ENCODE measurements around the gene CARS1.
A peak's percentile ranks its signal among the peaks of the same experiment; 100 is the strongest.

The CARS1 gene

DNA sequence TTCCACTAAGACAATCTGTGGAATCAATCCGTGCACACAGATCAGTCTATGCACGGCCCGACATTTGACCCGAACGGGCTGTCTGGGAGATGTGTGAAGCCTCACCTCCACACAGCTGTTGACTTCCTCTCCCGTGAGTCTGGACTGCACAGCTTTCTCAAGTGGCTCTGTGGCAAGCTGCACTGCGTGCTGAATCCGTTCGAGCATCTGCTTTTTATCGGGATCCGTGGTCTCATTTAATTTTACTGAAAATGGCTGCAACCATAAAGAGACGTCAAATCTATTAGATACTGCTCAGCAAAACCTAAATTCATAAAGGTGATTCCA lies 19.3 kb downstream of the CARS1 start:
- no peak for DNase-seq (ENCODE audit: low read depth)

DNA sequence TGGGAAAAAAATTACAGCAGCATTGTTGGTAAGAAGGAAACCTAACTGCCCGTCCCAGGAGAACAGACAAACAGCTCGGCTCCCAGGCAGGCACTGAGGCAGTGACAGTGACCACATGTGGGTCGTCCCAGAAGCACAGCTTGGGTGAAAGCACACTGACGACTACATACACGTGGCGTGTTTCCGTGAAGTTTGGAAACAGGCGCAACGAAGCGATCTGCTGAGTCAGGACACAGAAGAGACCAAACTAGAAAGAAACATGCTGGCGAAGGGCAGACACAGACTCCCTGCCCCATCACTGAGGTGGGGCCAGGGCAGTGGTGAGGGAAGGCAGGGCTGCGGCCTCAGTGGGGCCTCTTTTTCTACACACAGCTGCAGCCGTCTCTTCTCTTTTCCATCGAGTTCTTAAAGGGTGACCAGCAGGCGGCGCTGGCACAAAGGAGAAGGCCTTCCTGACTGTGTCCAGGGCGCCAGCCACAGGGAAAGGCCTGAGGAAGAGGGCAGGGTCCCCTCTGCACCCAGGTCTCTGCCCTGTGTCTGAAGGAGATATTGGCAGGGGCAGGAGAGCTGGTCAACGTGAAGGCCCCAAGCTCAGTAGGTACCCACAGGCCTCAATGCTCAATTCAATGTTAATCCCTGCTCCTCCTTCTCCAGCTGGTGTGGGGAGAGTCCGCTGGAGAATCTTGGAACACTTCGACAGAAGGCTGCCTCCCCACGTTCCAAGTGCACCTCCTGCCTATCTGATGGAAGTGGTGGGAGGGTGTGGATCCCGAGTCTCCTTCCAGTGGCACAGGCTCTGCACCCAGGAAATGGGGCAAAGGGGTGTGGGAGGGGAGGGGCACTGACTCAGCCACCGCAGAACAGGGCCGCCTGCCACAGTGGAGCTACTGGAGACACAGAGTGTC lies 19.9 kb downstream of the CARS1 start:
- DNase-seq (ENCODE audit: low read depth), result peak; percentile 74

DNA sequence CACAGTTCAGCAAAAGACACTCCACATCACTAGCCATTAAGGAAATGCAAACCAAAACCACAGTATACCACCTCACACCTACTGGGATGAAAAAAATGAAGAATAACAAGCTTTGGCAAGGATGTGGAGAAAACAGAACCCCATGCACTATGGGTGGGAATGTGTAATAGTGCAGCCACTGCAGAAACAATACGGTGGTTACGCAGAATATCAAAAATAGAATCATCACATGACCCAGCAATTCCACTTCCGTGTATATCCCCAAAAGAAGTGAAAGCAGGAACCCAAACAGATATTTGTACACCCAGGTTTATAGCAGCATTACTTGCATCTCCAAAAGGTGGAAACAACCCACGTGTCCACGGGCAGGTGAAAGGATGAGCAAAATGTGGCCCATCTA lies 20.8 kb downstream of the CARS1 start:
- DNase-seq (ENCODE audit: low read depth), result no peak

DNA sequence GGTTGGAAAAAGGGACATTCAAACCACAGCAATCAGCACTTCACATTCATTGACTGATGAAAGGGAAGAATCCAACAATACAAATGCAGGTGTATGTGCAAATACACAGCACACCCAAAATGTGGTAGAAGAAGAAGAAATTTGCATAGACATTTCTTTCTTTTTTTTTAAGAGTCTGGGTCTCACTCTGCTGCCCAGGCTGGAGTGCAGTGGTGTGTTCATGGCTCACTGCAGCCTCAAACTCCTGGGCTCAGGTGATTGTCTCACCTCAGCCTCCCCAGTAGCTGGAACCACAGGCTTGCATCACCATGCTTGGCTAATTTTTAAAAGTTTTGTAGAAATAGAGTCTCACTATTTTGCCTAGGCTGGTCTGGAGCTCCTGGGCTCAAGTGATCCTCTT lies 21.9 kb downstream of the CARS1 start:
- DNase-seq (ENCODE audit: low read depth), result no peak

DNA sequence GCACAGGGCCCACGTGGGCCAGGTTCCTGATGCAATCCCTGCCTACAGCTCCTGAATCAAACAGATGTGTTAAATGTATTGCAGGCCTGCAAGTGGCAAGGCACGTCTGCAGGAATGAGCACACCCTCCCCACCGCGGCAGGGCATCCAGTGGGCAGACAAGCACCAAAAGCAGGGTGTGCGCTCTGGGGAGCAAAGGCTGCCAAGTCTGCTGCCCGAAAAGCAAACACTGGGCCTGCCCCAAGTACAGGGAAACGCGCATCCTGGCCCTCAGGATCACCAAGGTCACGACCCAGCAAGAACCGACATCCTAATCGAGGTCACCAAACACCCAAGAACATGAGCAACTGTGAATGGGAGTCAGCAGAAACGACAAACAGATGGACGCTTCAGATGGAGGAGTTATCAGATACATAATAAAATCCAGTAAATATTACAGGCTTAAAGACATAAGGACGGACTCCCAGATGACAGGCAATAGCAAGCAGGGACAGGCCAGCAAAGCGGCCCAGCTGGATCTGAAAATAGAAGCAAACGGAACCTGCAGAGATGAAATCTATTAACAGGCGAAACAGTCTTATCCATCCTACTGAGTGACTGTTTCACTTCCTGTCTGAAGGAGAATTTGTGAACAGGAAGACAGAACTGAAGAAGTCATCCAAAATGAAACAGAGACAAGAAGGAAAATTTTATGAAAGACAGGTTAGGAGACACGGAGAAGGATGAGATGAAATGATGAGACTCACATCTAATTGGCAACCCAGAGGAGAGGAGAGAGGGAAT lies 26.7 kb downstream of the CARS1 start:
- no peak for DNase-seq (ENCODE audit: low read depth)

DNA sequence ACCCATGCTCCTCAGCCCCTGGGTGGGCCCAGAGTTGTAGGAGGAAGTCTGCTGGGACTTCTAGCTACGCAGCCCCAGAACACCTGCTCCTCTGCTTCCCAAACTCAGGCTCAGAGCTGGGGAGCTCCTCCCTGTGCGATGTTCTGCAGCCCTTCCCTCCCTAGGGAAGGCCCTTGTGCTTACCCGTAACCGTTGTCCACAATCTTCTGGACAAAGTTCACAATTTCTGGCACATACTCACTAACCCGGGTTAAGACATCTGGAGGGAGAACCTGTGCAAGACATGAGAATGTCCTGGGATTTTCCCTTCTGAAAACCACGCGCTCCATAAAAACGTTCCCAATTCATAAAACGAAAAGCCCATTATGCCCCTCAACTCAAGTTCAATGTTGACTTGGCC lies 28.4 kb downstream of the CARS1 start:
- DNase-seq (ENCODE audit: low read depth), result no peak

DNA sequence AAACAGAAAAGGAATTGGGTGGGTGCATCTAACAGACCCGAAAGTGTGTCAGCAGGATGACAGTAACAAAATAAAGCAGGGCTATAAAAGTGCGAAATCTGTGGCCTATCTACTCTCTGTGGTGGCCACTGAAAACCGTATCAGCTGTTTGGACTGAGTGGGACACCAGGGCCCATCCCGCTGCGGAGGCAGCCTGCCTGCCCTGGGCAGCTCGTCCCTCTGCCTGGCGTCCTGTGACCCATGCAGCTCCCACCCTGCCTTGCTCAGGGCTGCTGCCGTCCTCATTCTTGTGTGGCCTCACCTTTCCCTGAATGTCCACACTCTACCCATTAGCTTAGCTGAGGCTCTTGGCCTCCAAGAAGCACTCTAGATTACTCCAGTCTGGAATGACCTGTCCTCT lies 30.4 kb downstream of the CARS1 start:
- DNase-seq (ENCODE audit: low read depth), result no peak

DNA sequence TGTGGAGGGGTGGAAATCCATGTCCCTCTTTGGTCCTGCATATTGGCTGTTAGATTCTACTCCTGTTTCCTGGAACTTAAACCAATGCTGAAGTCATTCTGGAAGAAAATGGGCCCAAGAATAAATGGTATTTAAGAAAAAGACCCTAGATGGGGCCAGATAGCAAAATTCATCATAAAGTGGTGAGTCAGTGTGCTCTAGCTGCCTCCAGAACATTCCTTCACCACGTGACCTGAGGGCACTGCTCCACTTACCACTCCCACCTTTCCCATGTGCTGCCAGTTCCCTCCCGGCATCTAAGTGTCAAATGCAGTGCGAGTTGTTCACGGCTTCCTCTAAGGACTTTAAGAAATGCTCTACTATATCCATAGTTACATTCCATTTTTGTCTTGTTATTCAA lies 34.2 kb downstream of the CARS1 start:
- DNase-seq (ENCODE audit: low read depth), result peak; percentile 86

DNA sequence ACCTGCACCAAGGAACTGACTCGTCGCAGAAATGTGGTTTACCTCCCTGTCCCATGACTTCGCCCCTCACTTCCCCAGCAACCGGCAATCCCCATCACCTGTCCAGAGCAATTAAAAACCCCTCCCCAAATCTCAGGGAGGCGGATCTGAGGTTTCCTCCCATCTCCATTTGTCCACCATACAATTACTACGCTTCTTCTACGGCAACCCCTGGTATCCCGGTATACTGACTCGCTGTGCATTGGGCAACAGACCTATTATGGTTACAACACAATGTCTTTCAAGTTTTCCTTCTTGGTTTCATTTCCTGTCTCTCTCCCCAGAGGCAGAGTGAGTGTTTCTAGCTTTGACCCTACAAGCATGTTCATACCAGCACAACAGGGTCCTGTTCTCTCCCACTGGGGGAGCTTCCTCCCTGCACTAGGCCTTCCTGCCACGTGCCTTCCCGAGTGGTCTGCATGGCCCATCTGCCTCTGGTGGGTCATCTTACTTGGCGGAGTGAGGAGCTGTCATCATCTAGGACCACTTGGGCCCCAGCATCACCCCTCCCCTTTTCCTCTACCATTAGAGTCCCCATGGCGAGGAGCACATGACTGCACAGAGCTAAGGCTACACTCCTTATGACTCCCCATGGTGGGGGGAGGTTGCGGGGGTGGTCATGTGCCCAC lies 34.8 kb downstream of the CARS1 start:
- DNase-seq (ENCODE audit: low read depth), result peak; percentile 74

DNA sequence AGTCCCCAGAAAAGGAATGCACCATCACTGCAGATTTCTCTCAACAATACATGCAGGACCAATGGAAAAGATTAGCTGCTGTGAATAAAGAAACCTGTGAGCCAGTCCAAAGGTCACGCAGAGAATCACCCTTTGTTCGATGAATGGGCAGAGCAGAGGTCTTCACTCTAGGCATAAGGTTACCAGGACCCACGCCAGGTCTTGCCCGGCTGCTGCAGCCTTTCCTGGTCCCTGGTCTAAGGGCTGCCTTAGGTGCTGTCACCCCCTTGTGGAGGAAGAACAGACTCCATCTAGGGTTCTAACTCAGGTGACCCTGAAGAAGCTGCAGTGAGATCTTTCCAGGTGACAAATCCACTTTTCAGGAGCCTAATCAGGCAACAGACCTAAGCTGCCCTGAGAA lies 36.1 kb downstream of the CARS1 start:
- peak; percentile 23 for DNase-seq (ENCODE audit: low read depth)

DNA sequence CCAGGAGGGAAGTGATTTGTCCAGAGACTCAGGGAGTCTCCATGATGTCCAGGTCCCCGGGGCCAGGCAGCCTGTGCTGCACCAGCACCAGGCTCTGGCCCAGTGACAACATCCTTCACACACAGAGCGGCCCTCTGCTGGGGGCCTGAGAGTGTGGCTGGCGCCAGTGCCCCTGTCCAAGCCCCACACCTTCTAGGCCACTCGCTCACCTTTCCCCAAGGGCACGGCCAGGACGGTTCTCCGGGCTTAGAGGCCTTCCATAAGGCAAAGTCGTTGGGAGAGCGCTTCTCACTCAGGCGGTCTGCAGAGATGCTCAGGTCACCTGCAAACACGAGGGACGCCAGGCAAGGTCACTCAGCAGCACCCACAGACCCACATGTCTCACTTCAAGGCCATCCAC lies 37.2 kb downstream of the CARS1 start:
- DNase-seq (ENCODE audit: low read depth), result no peak

DNA sequence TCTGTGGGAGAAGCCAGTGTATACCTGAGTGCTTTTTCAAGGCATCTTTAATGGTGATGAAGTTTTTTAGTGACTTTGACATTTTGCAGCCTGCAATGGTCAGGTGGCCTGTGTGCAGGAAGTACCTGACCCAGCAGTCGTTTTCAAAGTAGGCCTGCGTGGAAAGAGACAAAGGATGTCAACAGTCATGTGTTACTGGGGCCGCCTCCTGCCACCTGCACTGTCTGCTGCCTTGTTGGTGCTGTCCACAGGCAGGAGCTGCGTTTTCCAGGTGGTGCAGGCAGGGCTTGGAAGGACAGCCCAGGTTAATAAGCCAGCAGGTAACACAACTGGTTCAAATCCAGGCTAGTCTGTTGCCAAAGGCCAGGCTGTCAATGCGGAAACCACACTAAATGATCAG lies 38.6 kb downstream of the CARS1 start:
- DNase-seq (ENCODE audit: low read depth), result no peak

DNA sequence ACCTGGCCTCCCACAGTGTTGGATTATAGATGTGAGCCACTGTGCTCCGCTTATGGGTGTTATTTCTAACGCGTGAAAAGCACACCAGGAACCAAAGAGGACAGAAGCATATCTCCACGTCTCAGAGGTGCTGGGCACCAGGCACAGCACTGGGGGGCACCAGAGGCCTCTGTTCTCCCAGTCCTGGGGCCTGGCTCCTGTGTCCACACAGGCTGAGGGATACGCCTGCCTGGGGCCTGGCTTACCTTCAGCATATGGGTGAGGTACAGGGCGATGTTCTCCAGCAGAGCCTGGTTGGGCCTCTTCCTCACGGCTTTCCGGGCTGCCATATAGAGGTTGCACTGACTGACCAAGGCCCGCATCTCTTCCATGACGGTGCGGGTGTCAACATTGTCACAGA lies 40.4 kb downstream of the CARS1 start:
- no peak for DNase-seq (ENCODE audit: low read depth)

DNA sequence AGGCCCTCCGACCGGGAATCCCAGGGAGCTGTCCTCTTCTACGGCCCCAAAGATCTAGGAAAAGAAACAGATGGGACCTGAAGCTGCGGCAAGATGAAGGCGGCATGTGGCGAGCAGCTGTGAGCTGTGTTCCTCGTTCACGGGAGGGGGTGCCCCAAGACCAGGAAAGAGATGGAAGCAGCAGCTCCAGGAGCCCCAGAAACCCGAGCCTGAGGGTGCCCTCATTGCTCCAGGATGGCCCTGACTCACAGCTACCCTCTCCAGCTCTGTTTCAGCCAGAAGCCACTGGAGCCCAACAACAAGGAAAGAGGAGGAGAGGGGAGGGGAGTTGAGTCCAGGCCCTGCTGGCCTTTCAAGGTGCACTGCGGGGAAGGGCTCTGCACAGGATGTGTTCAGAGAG lies 41.4 kb downstream of the CARS1 start:
- DNase-seq (ENCODE audit: low read depth), result peak; percentile 18

DNA sequence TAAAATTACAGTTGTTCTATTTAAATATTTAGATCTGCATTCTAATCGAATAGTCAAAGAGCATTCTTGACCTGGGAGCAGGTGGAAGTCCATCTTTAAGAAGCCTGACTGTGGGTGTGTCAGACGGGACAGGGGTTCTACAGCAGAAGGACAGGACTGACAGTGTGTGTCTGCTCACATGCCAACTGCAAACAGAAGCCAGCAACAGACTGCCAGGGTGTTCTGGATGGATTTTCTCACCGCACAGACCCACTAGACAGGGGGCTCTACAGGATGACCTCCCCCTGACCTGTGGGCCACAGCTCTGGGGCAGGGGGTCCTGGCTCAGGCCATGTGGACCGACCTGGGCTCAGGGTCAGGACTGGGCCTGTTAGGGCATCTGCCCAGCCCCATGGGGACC lies 42.3 kb downstream of the CARS1 start:
- no peak for DNase-seq (ENCODE audit: low read depth)

DNA sequence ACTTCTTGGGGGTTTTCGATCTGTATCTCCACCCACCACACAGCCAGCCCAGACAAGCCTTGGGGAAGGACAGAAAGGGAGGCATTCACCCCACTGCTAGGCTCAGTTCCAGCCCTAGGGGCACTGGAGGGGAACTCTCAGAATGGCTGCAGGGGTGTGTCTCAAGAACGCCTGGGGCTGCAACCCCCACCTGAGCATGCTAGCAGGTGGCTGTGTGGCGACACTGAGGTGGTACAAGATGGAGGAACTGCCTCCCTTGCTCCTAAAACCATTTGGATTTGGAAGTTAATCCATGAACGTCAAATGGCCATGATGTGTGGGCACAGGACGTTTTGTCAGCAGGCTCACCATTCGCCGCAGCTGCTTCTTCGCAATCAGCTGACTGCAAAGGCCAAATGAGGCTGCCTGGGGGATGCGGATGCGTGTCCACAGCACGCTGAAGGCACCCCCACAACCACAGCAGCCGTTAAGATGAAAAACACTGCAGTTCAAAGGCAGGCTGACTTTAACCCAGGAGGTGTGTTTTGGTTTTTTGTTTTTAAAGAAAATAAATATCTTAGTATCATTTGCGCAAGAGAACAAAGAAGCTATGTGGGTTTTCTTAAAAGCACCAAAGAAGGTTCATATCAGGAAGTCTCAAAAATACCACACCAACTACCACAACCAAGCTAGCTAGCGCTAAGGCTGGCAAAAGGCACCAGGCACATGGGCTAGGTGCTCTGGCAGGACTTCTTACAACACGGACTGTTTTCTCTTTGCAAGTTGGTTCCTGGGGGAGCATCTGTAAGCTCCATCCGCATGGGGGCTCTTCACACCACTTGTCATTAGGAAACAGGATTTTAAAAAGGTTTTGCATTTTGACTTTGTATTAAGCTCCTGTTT lies 42.9 kb downstream of the CARS1 start:
- DNase-seq (ENCODE audit: low read depth), result no peak

DNA sequence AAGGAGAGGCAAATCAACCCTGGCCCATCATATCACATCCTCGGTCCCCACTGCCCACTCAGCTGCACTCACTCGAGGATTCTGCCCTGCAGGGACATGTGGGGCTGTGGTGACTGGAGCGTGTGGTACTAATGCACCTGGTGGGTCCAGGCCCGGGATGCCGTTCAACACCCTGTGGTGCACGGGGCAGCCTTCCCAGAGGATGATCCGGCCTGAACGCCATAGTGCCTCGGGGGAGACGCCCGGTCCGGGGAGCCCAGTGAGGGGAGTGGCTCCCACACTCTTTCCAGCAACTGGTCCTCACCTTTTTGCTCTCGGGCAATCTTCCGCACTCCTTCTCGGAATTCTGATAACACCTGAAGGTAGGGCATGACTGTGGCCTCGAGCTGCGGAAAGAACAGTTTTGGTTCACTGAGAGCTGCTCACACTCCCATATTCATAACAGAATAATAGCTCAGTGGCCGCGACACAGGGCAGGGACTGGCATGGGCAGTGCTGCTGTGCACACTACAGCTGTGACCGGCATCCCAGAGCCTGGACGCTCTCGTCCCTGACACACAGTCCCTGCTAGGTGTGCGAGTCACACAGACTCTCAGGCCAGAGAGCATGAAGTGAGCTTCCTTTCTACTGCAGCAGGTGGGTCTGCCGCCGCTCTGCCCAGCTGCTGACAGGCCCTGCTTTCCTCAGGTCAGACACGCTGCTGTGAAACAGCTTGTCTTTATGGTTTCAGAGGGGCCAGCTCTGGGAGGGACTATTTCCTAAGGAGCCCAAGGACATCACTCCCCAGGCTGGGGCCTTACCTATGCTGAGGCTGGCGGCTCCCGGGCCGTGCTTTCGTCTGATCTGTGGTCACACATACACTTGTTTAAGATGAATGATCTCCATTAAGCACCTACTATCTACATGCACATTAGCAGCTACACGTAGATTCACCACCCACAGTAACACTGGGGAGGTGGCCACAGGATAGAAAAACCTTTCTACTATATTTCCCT lies 45.0 kb downstream of the CARS1 start:
- no peak for DNase-seq (ENCODE audit: low read depth)

DNA sequence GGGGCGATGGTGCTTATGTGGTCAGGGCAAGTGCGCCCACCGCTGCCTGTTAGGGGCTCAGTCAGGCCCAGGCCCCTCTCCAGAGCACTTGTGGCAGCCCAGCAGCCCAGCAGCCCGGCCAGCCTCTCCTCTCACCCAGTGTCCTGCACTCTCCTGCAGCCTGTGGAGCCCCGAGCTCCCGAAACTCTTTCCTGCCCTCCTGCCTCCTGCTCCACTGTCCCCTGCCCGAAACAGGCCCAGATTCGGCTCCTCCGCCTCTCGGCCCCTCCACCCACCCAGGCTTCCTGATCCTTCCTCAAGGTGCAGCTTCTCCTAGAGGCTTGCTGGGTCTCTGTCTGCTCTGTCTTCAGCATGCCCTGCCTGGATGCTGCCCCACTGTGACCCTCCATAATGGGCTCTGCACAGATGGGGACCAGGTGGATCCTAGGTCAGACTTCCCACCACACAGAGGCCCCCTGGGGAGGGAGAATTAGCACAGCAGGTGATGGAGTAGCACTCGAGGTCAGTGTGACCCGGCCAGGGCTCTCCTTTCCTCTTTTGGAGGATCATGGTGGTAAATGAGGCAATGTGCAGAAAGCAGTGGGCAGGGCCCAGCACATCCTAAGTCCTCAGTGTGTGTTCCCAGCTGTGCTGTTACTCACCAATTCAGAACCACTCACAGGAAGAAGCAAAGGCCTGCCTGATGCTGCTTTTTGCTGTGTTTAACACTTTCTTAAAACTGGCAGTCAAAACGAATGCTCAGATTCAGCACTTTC lies 46.5 kb downstream of the CARS1 start:
- DNase-seq (ENCODE audit: low read depth), result no peak

DNA sequence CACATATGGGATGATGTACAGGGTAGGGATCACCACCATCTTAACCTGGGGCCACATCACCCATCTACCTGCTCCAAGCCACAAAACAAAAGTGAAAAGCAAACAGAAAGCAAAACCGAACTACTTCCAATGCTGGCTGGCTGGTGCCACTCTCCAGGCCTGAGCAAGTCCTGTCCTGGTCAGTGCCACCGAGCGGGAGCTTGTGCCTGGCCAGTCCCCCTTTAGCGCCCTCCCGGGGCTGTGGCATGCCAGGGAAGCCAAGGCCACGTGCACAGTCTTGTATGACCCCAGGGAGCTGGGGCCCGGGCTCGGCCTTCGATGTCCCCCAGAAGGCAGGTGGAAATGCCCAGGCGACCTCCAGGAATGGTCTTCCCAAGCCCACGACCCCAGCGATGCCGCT lies 47.2 kb downstream of the CARS1 start:
- no peak for DNase-seq (ENCODE audit: low read depth)

DNA sequence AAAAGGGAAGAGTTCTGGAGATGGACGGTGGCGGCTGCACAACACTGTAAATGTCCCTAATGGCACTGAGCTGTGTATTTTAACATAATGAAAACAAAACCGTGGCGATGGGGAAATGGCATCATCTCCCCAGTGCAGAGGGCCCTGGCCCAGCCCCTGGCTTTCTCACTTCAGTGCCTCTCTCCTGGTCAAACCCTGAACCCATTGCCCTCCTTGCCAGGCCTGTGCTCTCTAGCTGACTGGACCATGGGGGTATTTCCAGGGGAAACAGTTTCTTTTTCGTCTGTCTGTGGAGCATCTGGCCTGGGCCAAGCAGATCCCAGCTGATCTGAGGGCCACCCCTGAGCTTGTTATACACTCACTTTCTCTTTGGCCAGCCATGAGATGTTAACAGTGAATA lies 47.7 kb downstream of the CARS1 start:
- no peak for DNase-seq (ENCODE audit: low read depth)
